Activated CD8-positive, alpha-beta memory T cell treated with anti-CD3 and anti-CD28 coated beads for 1 hour (primary cell): ENCODE measurements around the gene MAN1B1.

ENCODE experiments used
- DNase-seq, 2 donors: peaks; one replicate each; pipeline ENCODE4 v3.0.0-alpha.2; 2020; ENCODE audit warnings: low read depth in 1 of 2; ENCODE audit errors: extremely low read depth in 1 of 2

MAN1B1 gene

DNA sequence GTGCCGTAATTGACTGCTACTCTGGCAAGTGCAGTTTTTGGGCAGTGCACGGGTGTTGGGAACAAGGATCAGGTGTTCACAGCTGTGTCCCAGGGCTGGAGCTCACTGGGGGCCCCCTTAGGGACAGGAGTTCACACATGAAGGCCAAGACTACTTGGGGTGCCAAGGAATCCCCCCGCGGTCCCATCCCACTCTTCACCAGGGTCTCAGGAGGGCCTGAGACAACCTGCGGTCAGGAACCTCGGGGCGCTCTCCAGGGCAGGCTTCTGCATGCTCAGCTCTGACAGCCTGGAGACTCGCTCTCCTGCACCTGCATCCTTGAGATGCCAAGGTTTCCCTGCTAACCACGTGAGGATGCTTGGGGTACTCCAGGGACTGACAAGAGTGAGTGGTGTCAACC, 2.3 kb upstream of the MAN1B1 start:
- no peak for DNase-seq

DNA sequence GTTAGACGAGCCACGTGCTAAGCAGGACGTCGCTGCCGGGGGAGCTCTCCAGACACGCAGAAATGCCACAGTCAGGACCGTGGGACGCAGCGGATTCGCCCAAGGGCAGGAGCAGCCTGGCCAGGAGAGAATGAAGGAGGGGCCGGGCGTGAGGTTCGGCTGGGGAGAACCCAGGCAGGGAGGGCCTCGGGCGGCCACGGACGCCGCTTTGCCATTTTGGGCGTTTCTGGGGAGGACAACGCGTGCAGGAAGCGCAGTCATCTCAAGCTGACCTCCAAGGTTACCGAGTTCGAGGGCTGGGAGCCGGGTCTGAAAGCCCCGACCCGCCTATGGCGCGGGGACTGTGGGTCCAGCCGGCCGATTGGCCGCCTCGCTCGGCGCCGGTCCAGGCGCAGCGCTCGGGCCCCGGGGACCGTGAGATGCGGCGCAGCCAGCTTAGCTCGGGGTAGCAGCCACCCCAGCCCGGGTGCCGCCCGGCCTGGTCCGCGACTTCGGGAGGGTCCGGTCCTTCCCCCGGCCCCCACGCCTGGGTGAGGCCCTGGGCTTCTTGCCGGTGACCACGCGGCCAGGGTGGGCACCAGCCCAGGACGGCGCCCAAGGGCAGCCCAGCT, 760 bp upstream of the MAN1B1 start:
- DNase-seq: no peak

GRCh38 chr9:137087409-137087925, 682 bp downstream of the MAN1B1 start:
- no peak for DNase-seq

GRCh38 chr9:137088121-137088520, 1.3 kb downstream of the MAN1B1 start:
- DNase-seq: no peak

DNA sequence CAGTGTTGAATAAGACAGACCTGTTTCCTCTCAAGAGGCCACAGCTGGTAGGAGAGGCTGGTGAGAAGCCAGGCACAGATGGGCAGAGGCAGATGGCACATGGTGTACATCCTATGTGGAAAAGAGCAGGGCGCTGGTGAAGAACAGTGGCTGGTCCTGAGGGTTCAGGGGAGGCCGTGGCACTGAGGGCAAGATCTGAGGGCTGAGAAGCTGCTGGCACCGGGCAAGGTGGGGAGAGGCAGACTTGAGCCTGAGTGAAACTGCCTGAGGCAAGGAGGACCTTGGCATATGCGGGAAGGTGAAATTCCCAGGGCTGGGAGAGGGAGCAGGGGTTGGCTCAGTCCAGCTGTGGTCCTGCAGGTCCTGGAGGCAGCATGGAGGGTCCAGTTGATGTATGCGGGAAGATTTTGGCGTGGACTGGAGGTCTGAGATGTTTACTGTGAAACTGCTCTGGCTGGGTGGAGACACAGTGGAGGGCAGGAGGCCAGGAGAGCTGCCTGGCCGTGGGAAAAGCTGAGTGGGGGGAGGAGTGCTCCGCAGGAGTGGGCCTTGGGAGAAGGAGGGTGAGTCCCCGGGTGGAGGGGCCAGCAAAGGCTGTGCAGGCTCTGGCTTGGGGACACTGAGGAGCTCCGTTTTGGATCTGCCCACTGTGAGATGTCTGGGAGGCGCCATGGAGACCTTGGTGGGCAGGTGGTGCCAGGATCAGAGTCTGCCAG, 2.6 kb downstream of the MAN1B1 start:
- DNase-seq: no peak

- DNase-seq: peak; percentile 72
Observed at GRCh38 chr9:137095664-137096517, 9.1 kb downstream of the MAN1B1 start.

DNA sequence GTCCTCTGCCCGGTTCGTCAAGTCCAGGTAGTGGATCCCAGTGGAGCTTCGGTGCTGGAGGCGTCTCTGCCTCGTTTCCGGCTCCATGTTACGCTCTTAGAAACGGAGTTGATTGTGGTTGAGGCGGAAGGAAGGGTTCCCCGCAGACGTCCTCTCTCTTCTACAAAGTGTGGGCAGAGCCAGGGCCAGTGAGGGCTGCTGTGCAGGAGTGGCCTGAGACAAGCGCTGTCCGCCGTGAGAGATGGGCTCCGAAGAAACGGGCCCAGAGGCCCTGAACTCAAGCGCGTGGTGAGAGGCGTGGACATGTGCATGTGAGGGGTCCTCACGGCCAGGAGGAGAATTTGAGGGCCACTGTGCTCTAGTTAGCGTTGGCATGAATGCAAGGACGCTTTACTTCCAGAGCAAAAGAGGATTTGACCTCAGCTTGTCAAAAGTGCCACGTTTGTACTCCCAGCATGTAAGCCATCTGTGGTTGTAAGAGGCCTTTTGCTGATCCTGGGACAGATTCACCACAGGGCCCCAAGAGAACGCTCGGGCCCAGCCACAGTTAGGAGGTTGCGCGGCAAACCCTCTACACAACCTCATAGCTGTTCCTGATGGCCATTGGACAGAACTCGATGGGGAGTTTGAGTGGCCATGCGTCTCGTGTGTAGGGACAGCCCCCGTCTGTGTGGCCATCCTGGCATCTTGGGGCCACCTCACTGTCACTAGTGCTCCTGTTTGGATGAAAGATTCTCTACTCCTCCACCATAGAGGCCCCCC, 10.2 kb downstream of the MAN1B1 start:
- DNase-seq: no peak

GRCh38 chr9:137097761-137098462, 11.1 kb downstream of the MAN1B1 start:
- DNase-seq: no peak

DNA sequence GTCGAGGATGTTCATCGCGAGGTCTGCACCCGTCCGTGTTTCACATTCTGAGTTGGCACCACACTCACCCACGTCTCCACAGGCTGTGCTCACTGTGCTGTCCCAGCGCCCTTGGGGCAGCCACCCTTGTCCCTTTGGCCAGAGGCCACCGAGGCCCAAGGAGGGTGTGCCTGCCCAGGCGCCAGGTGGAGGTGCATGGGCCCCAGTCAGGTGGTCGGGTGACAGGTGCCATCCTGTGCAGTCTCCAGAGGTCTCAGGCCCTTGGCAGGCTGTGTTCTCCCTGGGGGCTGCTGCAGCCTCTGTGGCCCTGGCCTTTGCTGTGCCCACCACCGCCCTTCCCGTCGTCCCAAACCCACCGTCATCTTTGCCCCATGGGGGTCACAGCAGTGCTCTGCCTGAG, 12.4 kb downstream of the MAN1B1 start:
- DNase-seq: no peak

GRCh38 chr9:137103206-137103999, 16.6 kb downstream of the MAN1B1 start:
- DNase-seq: no peak

- no peak for DNase-seq
Observed at GRCh38 chr9:137105814-137106661, 19.3 kb downstream of the MAN1B1 start.

DNA sequence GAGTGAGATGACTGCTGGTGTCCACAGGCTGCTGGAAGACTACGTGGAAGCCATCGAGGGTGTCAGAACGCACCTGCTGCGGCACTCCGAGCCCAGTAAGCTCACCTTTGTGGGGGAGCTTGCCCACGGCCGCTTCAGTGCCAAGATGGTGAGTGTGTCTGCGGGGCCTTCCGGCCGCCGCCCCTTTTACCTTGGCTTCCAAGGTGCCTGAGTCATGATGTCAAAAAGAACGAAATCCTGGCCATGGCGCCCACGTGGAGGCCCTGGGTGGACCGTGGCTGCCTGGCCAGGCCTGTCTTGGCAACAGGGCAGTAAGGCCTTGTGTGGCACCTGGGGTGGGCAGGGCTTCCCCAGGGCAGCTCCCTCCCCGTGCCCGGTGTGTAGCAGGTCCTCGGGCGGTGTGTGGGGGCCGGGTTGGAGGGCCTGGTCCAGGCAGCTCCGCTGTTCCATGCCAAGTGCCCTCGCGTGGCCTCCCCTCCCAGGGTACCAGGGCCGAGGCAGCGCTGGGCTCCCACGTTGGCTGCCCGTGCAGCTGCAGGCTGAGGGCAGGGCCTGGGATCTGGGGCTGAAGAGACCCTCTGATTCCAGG, 20.0 kb downstream of the MAN1B1 start:
- DNase-seq: no peak

GRCh38 chr9:137107312-137107921, 20.6 kb downstream of the MAN1B1 start:
- no peak for DNase-seq

DNA sequence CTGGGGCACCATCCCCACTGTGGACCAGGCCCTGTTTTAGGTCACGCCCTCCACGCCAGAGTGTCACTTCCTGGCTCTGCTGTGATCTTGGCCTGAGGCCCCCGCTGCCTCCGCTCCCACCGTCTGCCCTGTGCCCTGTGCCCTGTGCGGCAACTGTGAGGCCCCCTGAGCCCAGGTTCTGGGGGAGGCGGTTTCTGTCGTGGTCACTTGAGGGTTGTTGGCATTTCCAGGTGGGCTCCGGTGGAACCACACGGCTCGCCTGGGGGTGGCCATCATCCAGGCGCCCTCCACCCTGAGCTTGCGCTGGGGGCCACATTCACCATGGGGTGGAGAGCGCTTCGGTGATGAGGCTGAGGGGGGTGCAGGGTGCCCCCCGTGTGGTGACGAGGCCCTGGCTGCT, 21.2 kb downstream of the MAN1B1 start:
- no peak for DNase-seq

GRCh38 chr9:137108608-137109249, 21.9 kb downstream of the MAN1B1 start:
- no peak for DNase-seq

DNA sequence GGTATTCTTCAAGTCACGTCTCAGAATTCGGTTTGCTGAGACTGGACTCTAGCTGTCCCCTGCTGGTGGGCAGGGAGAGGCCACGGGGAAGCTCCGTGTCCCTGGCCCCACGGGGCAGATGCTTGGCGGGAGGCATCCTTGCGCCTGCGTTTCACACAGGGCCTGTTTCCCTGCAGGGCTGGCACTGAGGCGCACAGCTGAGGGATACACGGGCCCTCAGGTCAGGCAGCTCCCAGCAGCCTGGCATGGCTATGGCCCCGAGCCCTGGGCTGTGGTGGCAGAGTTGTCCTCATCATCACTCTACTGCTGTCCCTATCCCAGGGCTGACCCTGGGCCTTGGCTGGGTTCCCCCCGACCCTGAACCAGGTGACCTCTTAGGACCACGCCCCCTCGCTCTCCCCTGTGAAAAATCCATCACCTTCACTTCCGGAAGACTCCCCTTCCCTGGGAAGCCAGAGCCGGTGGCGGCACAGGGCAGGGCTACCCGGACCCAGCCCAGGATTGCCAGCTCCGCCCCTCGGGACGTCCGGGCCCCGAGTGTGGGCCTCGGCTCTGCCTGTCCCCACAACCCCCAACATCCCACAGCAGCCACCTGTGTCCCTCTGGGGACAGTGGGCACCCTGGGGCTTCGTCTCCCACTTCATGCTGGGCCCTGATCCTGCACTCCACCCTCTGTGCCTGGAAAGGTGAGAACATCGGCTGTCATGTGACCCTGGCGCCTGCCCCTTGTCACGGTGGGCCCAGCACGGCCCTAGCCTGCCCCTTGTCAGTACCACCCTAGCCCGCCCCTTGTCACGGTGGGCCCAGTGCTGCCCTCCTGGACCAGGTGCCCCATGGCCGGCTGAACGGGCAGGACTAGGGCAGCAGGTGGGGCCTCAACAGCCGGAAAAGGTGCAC, 22.7 kb downstream of the MAN1B1 start:
- DNase-seq: no peak
